ENCODE results near the gene SLC9A7.

DNA sequence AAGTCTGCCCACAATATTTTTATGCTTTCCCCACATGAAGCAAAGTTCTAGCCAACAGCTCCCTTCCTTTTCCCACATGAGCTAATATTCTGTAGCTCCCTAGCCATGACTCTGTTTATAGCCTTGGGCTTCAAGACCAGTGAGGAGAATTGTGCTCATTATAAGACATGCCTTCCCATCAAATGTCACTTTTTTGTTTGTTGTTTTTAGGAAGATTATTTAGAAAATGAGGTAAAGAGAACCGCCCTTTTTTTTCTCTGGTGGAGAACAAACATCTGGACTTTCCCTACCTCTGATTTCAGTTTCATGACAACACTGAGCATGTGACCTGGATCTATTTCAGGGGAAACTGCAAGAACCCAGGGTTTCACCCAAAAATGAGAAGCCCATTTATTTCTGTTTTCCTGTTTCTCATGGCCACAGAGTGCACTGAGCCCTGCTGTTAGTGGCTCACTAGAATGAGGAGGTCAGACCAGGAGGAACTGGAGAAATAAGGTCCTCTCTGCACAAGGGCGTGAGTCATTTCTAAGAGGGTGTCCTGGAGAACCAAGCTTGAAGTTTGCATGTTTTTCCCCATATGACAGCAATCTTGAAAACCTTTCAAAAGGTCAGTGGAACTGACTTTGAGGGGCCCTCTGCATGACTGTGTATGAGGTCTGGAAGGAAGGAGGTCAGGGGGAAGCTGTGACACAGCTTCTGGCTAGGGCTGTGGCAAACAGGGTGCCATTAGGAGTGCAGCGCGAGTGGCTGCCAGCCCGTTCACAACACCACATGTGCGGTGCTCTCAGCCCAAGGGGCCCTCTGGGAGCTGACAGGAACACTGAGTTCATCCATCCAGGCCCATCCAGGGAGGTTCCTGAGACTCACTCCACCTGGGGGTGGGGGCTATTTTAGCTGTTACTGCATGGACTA, 130.2 kb downstream of the SLC9A7 start:
- TF ChIP-seq EZH2 (IDR thresholded peaks at IDR 0.05; ENCODE audit: insufficient read depth, poor library complexity, severe bottlenecking), result no peak
- no peak for TF ChIP-seq EZH2phosphoT487 (IDR thresholded peaks at IDR 0.05; ENCODE audit: insufficient read depth, low read depth)
